A204.1 (cell line): ENCODE measurements around the gene ACYP2.
"Not testable (repeated sequence)": the region's sequence is repeated elsewhere in the genome, so short reads cannot be mapped to it uniquely, and the experiment has no call there.

Experiments
- FAIRE-seq: peaks from 2 replicates; lab custom pipeline; 2012; peaks lifted over from hg19 to GRCh38; lab: Jason Lieb, UNC

Gene ACYP2

DNA sequence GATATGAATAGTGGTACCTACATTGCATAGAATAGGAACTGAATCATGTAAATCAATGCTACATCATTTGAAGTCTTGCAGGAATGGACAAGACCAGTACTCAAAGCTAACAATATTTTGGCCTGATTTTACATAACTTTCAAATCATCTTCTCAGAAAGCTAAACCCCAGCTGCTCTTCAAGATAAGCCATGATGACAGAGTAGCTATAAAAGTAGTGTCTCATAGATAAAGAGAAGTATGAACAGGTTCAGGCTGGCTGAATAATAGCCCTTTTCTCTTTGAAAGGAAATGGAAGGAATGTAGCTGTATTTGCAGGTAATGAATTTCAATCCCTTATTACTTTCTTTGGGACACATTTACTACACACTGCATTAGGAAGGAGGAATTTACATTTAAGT is 112.4 kb downstream of the ACYP2 start:
- FAIRE-seq, result no peak

- FAIRE-seq, result no peak
These were observed 113.5 kb downstream of the ACYP2 start for GRCh38 chr2:54228945-54229344.

DNA sequence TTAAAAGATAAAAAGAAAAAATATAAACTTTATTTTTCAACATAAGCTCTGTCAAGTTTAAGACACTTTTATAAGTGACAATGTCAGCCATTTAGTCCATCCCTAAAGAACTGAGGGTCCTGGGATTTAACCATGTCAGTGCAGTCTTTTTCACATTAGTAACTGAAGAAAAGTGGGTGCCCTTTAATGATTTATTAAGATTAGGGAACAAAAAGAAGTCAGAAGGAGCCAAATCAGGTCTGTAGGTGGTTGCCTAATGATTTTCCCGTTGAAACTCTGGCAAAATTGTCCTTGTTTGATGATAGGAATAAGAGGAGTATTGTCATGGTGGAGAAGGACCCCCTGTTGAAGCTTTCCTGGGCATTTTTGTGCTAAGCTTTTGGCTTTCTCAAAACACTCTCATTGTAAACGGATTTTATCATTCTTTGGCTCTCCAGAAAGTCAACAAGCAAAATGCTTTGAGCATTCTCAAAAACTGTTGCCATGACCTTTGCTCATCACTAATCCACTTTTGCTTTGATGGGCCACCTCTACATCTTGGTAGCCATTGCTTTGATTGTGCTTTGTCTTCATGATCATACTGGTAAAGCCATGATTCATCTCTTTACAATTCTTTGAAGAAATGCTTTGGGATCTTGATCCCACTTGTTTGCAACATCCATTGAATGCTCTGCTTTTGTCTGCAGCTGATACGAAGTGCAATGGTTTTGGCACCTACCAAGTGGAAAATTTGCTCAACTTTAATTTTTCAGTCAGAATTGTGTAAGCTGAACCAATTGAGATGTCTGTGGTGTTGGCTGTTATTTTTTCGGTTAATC is 118.6 kb downstream of the ACYP2 start:
- no peak for FAIRE-seq

DNA sequence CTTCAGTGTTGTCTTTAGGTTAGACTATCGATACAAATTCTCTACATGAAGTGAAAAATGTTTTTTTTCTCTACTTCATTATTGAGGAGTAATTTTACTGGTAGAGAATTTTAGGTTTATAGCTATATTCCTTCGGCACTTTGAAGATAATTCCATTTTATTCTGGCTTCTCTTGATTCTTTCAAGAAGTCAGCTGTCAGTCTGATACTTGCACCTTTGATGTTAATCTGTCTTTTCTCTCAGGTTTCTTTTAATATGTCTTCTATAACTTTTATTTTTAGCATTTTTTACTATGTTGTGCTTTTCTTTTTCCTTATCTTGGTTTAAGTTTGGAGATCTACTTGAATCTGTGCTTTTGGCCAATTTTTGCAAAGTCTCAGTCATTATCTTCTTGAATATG is 122.0 kb downstream of the ACYP2 start:
- FAIRE-seq, result no peak

- no peak for FAIRE-seq
These were observed 124.0 kb downstream of the ACYP2 start for GRCh38 chr2:54239427-54239826.

GRCh38 chr2:54240515-54241469 is 125.4 kb downstream of the ACYP2 start:
- FAIRE-seq, result no peak

DNA sequence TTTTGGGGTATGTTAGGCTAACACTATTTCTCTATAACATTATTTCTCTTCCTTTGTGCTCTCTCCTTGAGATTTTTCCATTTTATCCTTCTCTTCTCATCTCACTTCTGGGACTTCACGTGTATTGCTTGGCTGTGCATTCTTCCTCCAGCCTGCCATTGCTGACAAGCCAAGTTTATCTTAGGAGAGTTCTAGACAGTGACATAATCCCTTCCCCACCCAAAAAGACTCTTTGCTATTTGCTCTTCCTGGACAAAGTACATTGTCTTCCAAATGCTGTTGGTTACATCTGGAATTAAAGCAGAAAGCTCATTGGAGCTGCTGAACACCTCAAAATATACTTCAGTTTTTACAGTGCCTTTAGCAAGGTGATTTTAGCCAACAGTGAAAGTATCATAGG is 131.7 kb downstream of the ACYP2 start:
- no peak for FAIRE-seq

DNA sequence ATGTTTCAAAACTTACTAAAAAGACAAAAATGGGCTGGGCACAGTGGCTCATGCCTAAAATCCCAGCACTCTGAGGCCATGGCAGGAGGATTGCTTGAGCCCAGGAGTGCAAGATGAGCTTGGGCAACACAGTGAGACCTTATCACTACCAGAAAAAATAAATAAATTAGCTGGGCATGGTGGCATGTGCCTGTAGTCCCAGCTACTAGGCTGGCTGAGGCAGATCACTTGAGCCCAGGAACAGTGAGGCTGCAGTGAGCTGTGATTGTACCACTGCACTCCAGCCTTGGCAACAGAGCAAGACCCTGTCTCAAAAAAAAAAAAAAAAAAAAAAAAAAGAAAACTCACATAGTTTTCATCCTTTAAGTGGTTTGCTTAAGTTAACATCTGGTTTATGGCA is 134.2 kb downstream of the ACYP2 start:
- FAIRE-seq, result no peak

GRCh38 chr2:54254180-54254579 is 138.8 kb downstream of the ACYP2 start:
- FAIRE-seq, result no peak

DNA sequence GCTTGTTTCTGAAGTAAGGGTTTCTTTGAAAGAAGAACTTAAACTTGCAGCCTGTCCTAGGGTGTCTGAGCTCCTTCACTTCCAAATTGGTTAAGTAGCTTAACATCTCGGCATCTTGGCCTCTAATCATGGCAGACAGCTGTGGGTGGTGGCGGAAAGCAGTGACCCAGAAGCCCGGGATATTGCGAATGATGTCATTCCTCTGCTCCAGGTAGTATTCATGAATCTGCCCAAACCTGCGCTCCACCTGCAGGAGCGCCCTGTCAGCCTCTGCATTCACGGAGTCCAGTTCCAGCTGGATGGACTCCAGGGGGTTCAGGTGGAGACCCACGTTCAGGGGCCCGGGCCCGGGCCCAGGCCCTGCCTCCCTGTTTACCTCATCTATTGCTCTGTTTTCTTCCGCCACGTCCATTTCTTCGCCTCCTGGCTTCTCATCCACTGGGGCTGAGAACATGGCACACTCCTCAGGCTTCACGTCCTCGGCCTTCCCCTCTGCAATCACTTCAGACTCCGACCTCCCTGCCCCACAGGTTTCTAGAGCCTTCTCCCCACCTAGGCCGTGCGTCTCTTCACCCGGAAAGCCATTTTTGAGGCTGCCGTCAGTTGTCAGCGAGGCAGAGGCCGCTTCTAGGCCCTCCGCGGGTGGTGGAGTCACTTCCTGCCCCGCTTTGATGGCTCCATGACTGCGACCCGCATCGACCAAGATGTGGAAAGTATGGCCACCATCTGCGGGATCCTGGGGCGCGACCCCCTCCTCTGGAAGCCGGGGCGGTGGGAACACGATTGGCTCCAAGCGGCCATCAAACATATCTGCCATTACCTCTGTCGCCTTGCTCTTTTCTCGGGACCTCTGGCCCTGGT is 140.0 kb downstream of the ACYP2 start:
- no peak for FAIRE-seq

- FAIRE-seq, result no peak
These were observed 140.8 kb downstream of the ACYP2 start, which contains the start of gene TSPYL6 for GRCh38 chr2:54256091-54256694. Gene TSPYL6 (minus strand): TSS chr2:54256229. CDS start chr2:54256151, 78 bp downstream.

DNA sequence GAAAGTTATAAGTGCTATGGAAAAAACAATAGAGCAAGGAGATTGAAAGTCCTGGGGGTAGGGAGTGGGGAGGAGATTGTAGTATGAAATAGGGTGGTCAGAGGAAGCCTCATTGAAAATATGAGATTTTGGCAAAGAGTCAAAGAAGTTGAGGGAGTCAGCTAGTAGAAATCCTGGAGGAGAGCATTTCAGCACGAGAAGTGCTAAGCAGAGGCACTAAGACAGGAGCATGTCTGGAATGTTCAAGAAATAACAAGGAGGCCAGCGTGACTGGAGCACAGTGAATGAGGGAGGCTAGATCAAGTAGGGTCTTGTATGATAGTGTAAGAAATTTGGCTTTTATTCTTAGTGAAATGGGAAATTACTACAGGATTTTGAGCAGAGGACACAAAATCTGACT is 142.8 kb downstream of the ACYP2 start:
- no peak for FAIRE-seq

- FAIRE-seq, result no peak
These were observed 144.2 kb downstream of the ACYP2 start for GRCh38 chr2:54259413-54260240.

DNA sequence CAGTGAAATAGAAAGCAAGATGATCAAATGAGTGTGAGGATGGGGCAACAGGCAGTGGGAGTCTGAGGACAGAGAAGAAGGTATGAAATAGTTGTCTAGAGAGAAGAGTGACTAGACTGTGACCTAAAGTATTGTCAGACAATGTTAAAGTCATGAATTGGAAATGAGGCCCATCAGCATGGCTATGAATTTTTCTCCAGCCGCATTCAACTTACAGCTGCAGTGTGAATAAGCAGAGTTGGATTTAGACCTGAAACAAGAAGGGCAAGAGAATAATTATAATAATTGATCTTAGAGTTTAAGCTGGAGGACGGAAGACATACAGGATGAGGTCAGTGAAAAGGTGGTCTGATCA is 144.8 kb downstream of the ACYP2 start:
- no peak for FAIRE-seq

GRCh38 chr2:54261537-54261936 is 146.1 kb downstream of the ACYP2 start:
- no peak for FAIRE-seq

DNA sequence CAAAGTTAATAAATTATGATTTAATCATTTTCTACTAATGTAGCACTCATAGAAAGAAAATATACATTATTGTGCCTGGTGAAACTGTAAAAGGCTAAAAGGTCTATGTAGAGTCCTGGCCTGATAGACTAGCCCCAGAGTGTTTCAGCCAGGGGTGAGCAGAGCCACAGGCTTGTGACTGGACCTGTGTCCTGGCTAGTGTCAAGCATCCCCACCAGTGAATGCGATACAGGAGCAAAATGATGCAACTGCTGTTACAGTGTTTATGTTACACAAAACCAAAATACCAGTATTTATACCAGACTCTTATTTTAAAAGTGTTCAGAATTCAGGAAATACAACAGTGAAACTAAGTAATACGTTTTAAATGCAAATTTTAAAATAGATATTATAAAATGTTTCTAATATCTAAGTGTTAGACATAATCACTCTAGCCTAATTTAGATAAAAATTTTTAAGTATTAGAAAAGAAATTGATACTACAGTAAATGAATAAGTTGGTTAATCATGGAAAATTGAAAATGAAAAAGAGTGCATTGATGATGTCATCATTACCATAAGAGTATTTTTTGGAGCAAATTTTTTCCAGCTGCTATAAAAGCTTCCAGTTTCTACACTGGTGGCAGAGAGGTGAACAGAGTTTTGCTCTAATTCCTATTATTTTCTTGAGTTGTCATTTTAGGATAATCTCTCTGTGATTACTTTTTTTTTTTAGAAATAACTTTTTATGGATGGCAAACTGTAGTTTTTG is 146.8 kb downstream of the ACYP2 start:
- peak; percentile 11 for FAIRE-seq

DNA sequence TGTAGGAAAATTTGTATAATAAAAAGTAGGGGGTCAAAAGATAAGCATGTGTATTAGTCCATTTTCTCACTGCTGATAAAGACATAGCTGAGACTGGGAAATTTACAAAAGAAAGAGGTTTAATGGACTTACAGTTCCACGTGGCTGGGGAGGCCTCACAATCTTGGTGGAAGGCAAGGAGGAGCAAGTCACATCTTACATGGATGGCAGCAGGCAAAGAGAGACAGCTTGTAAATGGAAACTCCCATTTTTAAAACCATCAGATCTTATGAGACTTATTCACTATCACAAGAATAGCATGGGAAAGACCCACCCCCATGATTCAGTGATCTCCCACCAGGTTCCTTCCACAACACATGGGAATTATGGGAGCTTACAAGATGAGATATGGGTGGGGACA is 149.7 kb downstream of the ACYP2 start:
- FAIRE-seq, result not testable (repeated sequence)

- no peak for FAIRE-seq
These were observed 152.2 kb downstream of the ACYP2 start for GRCh38 chr2:54267577-54267976.

DNA sequence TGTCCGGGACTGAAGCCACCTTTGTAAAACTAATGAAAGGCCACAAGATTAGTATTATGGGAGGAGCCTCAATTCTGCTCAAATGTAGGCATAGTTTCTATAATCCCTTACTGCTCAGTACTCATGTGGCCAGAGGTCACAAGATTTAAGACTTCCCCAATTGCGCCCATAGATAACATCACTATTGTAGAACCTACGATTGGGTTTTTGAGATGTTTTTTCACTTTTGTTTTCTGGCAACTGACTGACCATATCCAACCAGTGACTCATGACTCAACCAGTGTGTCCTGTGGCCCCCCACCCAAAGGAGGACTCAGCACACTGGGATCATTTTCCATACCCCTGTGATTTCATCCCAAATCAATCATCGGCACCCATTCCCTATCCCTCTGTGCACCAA is 155.8 kb downstream of the ACYP2 start:
- no peak for FAIRE-seq
